Fibroblast of upper back skin (primary cell): Measurements from ENCODE around the gene TAP1.

ENCODE experiments used
- DNase-seq: peaks from one replicate; pipeline ENCODE4 v3.0.0-alpha.2; 2013

The TAP1 gene

GRCh38 chr6:32858194-32858593 lies 4.7 kb upstream of the TAP1 start:
- DNase-seq = no peak

- DNase-seq = no peak
Observed at GRCh38 chr6:32857156-32857891, 3.8 kb upstream of the TAP1 start.

- DNase-seq = no peak
Observed at GRCh38 chr6:32855467-32856174, 2.1 kb upstream of the TAP1 start.

- DNase-seq = peak; percentile 20
Observed at GRCh38 chr6:32854376-32855178, 1.1 kb upstream of the TAP1 start.

GRCh38 chr6:32852844-32853540 lies 512 bp downstream of the TAP1 start:
- no peak for DNase-seq

GRCh38 chr6:32852018-32852843 lies 1.3 kb downstream of the TAP1 start:
- no peak for DNase-seq

GRCh38 chr6:32851025-32851424 lies 2.5 kb downstream of the TAP1 start:
- DNase-seq = no peak

GRCh38 chr6:32849126-32849525 lies 4.4 kb downstream of the TAP1 start:
- DNase-seq = no peak

- no peak for DNase-seq
Observed at GRCh38 chr6:32847795-32848194, 5.7 kb downstream of the TAP1 start.

GRCh38 chr6:32847004-32847403 lies 6.5 kb downstream of the TAP1 start:
- DNase-seq = no peak

GRCh38 chr6:32845384-32845884 lies 8.1 kb downstream of the TAP1 start:
- no peak for DNase-seq

GRCh38 chr6:32844839-32845383 lies 8.6 kb downstream of the TAP1 start:
- DNase-seq = no peak

- DNase-seq = peak; percentile 88
Observed at GRCh38 chr6:32843979-32844838, 9.3 kb downstream of the TAP1 start, which contains the start of gene PSMB8. Gene PSMB8 (minus strand): TSS chr6:32844047. CDS start chr6:32843996, 51 bp downstream.

- no peak for DNase-seq
Observed at GRCh38 chr6:32843331-32843978, 10.0 kb downstream of the TAP1 start.

GRCh38 chr6:32842690-32843089 lies 10.8 kb downstream of the TAP1 start:
- DNase-seq = no peak

GRCh38 chr6:32842021-32842650 lies 11.4 kb downstream of the TAP1 start:
- DNase-seq = no peak

GRCh38 chr6:32840604-32841246 lies 12.8 kb downstream of the TAP1 start:
- DNase-seq = no peak

- DNase-seq = no peak
Observed at GRCh38 chr6:32839356-32839755, 14.1 kb downstream of the TAP1 start.
